ENCODE results near the gene ZNF841.

GRCh38 chr19:52114691-52115090 lies 19.1 kb upstream of the ZNF841 start:
- TF ChIP-seq MAFK (IDR thresholded peaks at IDR 0.05; ENCODE audit: low read depth, low read length), result no peak
- TF ChIP-seq, protein P1, sequence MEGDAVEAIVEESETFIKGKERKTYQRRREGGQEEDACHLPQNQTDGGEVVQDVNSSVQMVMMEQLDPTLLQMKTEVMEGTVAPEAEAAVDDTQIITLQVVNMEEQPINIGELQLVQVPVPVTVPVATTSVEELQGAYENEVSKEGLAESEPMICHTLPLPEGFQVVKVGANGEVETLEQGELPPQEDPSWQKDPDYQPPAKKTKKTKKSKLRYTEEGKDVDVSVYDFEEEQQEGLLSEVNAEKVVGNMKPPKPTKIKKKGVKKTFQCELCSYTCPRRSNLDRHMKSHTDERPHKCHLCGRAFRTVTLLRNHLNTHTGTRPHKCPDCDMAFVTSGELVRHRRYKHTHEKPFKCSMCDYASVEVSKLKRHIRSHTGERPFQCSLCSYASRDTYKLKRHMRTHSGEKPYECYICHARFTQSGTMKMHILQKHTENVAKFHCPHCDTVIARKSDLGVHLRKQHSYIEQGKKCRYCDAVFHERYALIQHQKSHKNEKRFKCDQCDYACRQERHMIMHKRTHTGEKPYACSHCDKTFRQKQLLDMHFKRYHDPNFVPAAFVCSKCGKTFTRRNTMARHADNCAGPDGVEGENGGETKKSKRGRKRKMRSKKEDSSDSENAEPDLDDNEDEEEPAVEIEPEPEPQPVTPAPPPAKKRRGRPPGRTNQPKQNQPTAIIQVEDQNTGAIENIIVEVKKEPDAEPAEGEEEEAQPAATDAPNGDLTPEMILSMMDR (IDR thresholded peaks at IDR 0.05; ENCODE audit: control extremely low read depth in 1 of 3, insufficient read depth in 1 of 3, low read depth in 1 of 3, low read length in 3 of 3), result no peak
- no peak for TF ChIP-seq TBP (IDR thresholded peaks at IDR 0.05; ENCODE audit: low read depth, low read length)
- TF ChIP-seq CBX8 (IDR thresholded peaks at IDR 0.05; ENCODE audit: borderline replicate concordance, low read depth, low read length), result no peak
- TF ChIP-seq JUND (IDR thresholded peaks at IDR 0.05; ENCODE audit: low read length), result no peak
- TF ChIP-seq NRF1 (IDR thresholded peaks at IDR 0.05; ENCODE audit: low read depth, low read length), result no peak
- no peak for TF ChIP-seq POLR2A (IDR thresholded peaks at IDR 0.05; ENCODE audit: control extremely low read depth in 1 of 2, low read depth in 2 of 2, low read length in 2 of 2)
- no peak for TF ChIP-seq EP300 (IDR thresholded peaks at IDR 0.05; ENCODE audit: borderline replicate concordance in 1 of 2, low read depth in 2 of 2, low read length in 2 of 2)
- TF ChIP-seq SIN3A (conservative IDR thresholded peaks at IDR 0.05 in 1 of 2, IDR thresholded peaks at IDR 0.05 in 1 of 2; ENCODE audit: low read depth in 1 of 2, low read length in 2 of 2), result no peak
- TF ChIP-seq, protein P2, sequence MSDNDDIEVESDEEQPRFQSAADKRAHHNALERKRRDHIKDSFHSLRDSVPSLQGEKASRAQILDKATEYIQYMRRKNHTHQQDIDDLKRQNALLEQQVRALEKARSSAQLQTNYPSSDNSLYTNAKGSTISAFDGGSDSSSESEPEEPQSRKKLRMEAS (IDR thresholded peaks at IDR 0.05), result no peak
- TF ChIP-seq EZH2 (IDR thresholded peaks at IDR 0.05; ENCODE audit: low read depth, low read length, severe bottlenecking), result no peak
- TF ChIP-seq USF2 (IDR thresholded peaks at IDR 0.05; ENCODE audit: low read length), result no peak

All from H1 (cell line).